HEK293 (cell line): ENCODE measurements around the gene ZC3H7B.

ENCODE experiments used
- ATF2 ChIP-seq: fragments of 450-650 bp; formaldehyde crosslinking; IDR thresholded peaks from 2 replicates; pipeline ENCODE4 v1.5.1; 2016; ENCODE audit warnings: missing biosample characterization, missing genetic modification characterization, low read depth
- CTCF ChIP-seq: fragments of 450-650 bp; formaldehyde crosslinking; IDR thresholded peaks from 2 replicates; pipeline ENCODE4 v1.5.1; 2016; ENCODE audit warnings: missing biosample characterization, missing genetic modification characterization
- SETDB1 ChIP-seq: IDR thresholded peaks from one replicate; pipeline ENCODE4 v1.6.1; 2017; ENCODE audit warnings: mild to moderate bottlenecking, low read length, moderate library complexity, mixed read lengths; ENCODE audit not compliant: insufficient read length
- ZBTB10 ChIP-seq: fragments of 450-650 bp; formaldehyde crosslinking; IDR thresholded peaks from 2 replicates; pipeline ENCODE4 v1.5.1; 2016; ENCODE audit warnings: missing biosample characterization, missing genetic modification characterization
- ZBTB48 ChIP-seq: fragments of 450-650 bp; formaldehyde crosslinking; IDR thresholded peaks from 2 replicates; pipeline ENCODE4 v1.5.1; 2016; ENCODE audit warnings: missing biosample characterization, missing genetic modification characterization
- ZNF37A ChIP-seq: fragments of 450-650 bp; IDR thresholded peaks from 2 replicates; pipeline ENCODE4 v1.5.1; 2018; ENCODE audit warnings: missing biosample characterization, missing genetic modification characterization
- ZNF596 ChIP-seq: fragments of 450-650 bp; IDR thresholded peaks from 2 replicates; pipeline ENCODE4 v1.5.0; 2018; ENCODE audit warnings: missing biosample characterization, mild to moderate bottlenecking, missing genetic modification characterization, moderate library complexity

GRCh38 chr22:41405588-41405987 lies 104.3 kb downstream of the ZC3H7B start:
- TF ChIP-seq CTCF (tag by site-specific recombination) (no peak), ZNF37A (no peak), SETDB1 (no peak), ATF2 (tag by site-specific recombination) (no peak), ZNF596 (no peak), ZBTB10 (tag by site-specific recombination) (no peak), ZBTB48 (tag by site-specific recombination) (no peak)
